Stomach (tissue), 4 donors: ENCODE data around the gene SYVN1.

Experiments
- CTCF ChIP-seq, 7 experiments: fragments of 450-650 bp in 4 of 7; fragments of 200-600 bp in 3 of 7; sonication (generic) in 3 of 7; IDR thresholded peaks; one replicate each; pipeline ENCODE4 v1.5.1; 2016 to 2019; ENCODE audit warnings: antibody characterized with exemption in 7 of 7, control low read depth in 2 of 7, mild to moderate bottlenecking in 1 of 7
- POLR2A ChIP-seq, 4 donors: fragments of 450-650 bp; IDR thresholded peaks; one replicate each; pipeline ENCODE4 v1.6.1; 2016; ENCODE audit warnings: antibody characterized with exemption in 4 of 4, control low read depth in 2 of 4, mild to moderate bottlenecking in 1 of 4, moderate library complexity in 1 of 4
- POLR2AphosphoS5 ChIP-seq, 3 donors: sonication (generic); formaldehyde crosslinking; IDR thresholded peaks; one replicate each; pipeline ENCODE4 v1.6.1; 2016; ENCODE audit warnings: antibody characterized with exemption in 3 of 3

DNA sequence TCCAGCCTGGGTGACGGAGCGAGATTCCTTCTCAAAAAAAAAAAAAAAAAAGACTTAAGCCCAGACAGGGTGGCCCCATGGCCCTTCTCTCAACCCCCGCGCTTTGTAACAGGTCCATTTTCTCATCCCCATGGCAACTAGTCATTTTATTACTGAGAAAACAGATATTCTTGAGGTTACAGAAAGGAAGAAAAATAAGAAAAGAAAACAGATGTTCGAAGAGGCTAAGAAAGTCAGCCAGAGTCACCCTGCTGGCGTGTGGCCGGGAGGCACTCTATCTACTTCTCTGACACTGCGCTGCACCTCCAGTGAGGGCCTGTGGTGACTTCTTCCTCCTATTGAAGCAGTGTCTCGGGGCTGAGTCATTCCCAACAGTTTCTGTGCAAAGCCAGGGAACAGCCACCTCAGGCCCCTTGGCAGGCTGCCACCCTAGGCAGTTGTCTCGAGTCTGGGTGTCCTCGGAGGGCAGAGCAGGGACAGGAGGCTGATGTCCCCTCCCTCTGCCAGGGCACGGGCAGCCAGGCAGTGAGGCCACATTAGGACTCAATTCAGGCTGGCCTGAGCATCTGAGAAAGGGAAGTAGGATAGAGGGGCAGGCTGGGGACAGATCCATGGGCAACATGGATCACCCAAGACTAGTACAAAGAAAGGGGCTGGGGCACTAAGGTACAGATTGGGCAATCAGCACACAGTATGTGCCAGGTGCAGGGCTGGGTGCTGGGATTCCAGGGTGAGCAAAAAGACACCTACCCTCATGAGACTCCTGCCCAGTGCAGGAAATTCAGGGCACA, 16.4 kb upstream of the SYVN1 start:
- no peak for TF ChIP-seq CTCF (IDR thresholded peaks at IDR 0.05)
- no peak for TF ChIP-seq POLR2A (IDR thresholded peaks at IDR 0.05)
- peak in 1 of 3 donors; percentile 49 for TF ChIP-seq POLR2AphosphoS5 (IDR thresholded peaks at IDR 0.05)
